Prostate gland (tissue), 2 donors: ENCODE results near the gene POLL. TPM values are rescaled to one million over a fixed set of nuclear protein-coding genes. Genes with fewer than 3 reads are reported as not detected.

Source experiments
- DNase-seq: peaks from one replicate; pipeline ENCODE4 v3.0.0-alpha.2; 2019; ENCODE audit warnings: low spot score
- H3K27ac ChIP-seq, 2 donors: fragments of 200-600 bp; sonication (generic); 2 replicates each; pipeline ENCODE4 v1.5.1; 2017 to 2019
- H3K27me3 ChIP-seq: fragments of 200-600 bp; sonication (generic); replicated peaks from 2 replicates; pipeline ENCODE4 v1.5.1; 2019; ENCODE audit not compliant: insufficient read depth
- H3K36me3 ChIP-seq, 2 donors: fragments of 200-600 bp; sonication (generic); 1 replicate in 1 of 2; 2 replicates in 1 of 2; pipeline versions ENCODE4 v1.5.1 to v1.8.1; 2017 to 2019
- H3K4me1 ChIP-seq: fragments of 200-600 bp; sonication (generic); replicated peaks from 2 replicates; pipeline ENCODE4 v1.5.1; 2019
- H3K4me3 ChIP-seq, 2 donors: fragments of 200-600 bp; sonication (generic); 2 replicates each; pipeline ENCODE4 v1.5.1; 2017 to 2019
- H3K9me3 ChIP-seq: fragments of 200-600 bp; sonication (generic); 2 replicates; pipeline ENCODE4 v1.5.1; 2017
- CTCF ChIP-seq, 4 experiments: fragments of 200-600 bp in 2 of 4; fragments of 450-650 bp in 2 of 4; sonication (generic) in 2 of 4; IDR thresholded peaks; 1 replicate in 3 of 4; 2 replicates in 1 of 4; pipeline ENCODE4 v1.5.1; 2016 to 2019; ENCODE audit warnings: antibody characterized with exemption in 4 of 4, mild to moderate bottlenecking in 2 of 4, moderate library complexity in 2 of 4
- POLR2A ChIP-seq: fragments of 450-650 bp; IDR thresholded peaks from one replicate; pipeline ENCODE4 v1.6.1; 2016; ENCODE audit warnings: antibody characterized with exemption, mild to moderate bottlenecking
- WGBS: methylation state at CpG from one replicate; pipeline ENCODE4 v1.1.5; 2018; 5-methylcytosine and 5-hydroxymethylcytosine counted together
- intact Hi-C: fragments of 100-400 bp; cut with DNase I; formaldehyde crosslinking; loops from one replicate; pipeline ENCODE4 v1.14.2; 2022
- microRNA-seq: library from miRNA; unstranded; fragments of <30 nt; microRNA quantifications from one replicate; pipeline ENCODE4, GENCODE V29; 2016
- small RNA-seq, 2 donors: library from RNA; depleted of rRNA; stranded (forward); fragments of <200 nt; gene quantifications; one replicate each; pipeline ENCODE3, GENCODE V24; 2016
- total RNA-seq, 2 donors: library from RNA; depleted of rRNA; stranded (reverse); fragments of >200 nt; gene quantifications; one replicate each; pipeline ENCODE4 v1.1.0, GENCODE V29; 2016

The POLL gene
- total RNA-seq, 2 donors from 2014 or later: 23.2 to 44.7 TPM

GRCh38 chr10:101529207-101529606, 58.9 kb downstream of the POLL start:
- Histone ChIP-seq H3K27ac (no peak overlapping the region), H3K27me3 (no peaks in the 10 kb centered on the region), H3K9me3 (no peaks in the 10 kb centered on the region), H3K4me1 (no peaks in the 10 kb centered on the region), H3K36me3 (no peaks in the 10 kb centered on the region), H3K4me3 (no peak overlapping the region)
- TF ChIP-seq POLR2A (no peak), CTCF (IDR thresholded peaks at IDR 0.05) (no peak)
- DNase-seq: no peak
- WGBS: 63% methylated on average over 1 of the region's 1 CpG
- intact Hi-C loops: no loop called here

Small RNA genes within 50 kb of the gene (microRNA-seq; reads per million reads assigned to microRNA genes)
- gene MIR3158-1: not detected
- not detected for gene MIR3158-2

Small RNA genes within 50 kb of the gene (small RNA-seq; reads per million reads assigned to genes)
- gene MIR3158-1: 0 reads per million in 2 donors
- 0 reads per million in 2 donors for gene RNU6-1165P

Other genes with a start within 250 kb of the POLL start
- gene BTRC, start 234.1 kb downstream of the POLL start, total RNA-seq: 10 to 100 TPM; 16.0 to 25.4 TPM
- gene DPCD, start 64 bp upstream of the POLL start, total RNA-seq: 10 to 100 TPM; 23.9 to 66.1 TPM
- 10 to 100 TPM; 61.3 to 92.2 TPM for gene FBXW4, start 106.9 kb upstream of the POLL start, total RNA-seq
- gene FGF8, start 187.9 kb upstream of the POLL start, total RNA-seq: 1 to 10 TPM in 1 of 2 donors, not detected in 1; 1.2 TPM
- gene NPM3, start 195.2 kb upstream of the POLL start, total RNA-seq: 10 to 100 TPM; 43.7 to 47.4 TPM
- 100 to 1,000 TPM in 1 of 2 donors, 10 to 100 TPM in 1; 82.5 to 143 TPM for gene OGA, start 230.2 kb upstream of the POLL start, total RNA-seq